GM12878 (cell line): ENCODE data around the gene TMEM244. TPM values are rescaled to one million over a fixed set of nuclear protein-coding genes. Genes with fewer than 3 reads are reported as not detected.

Experiments used
- ASH2L ChIP-seq: fragments of 300-600, 200-600 bp; sonication (generic); IDR thresholded peaks from 2 replicates; pipeline ENCODE4 v1.6.1; 2017; ENCODE audit warnings: low read depth, mild to moderate bottlenecking, borderline replicate concordance
- CBFB ChIP-seq: IDR thresholded peaks from 2 replicates; pipeline ENCODE4 v1.6.1; 2016; ENCODE audit warnings: antibody characterized with exemption, low read depth
- DPF2 ChIP-seq: fragments of 450-650 bp; IDR thresholded peaks from 2 replicates; pipeline ENCODE4 v1.6.1; 2017; ENCODE audit warnings: mild to moderate bottlenecking
- EP300 ChIP-seq, 2 experiments: fragments of 150-350 bp in 1 of 2; IDR thresholded peaks; 2 replicates each; pipeline ENCODE4 v1.6.1; 2011 to 2012; ENCODE audit warnings: low read depth in 2 of 2, low read length in 2 of 2, borderline replicate concordance in 1 of 2, improper control_type of control experiment in 1 of 2, inconsistent platforms in 1 of 2; ENCODE audit not compliant: control insufficient read depth in 1 of 2
- EZH2 ChIP-seq: IDR thresholded peaks from 2 replicates; pipeline ENCODE4 v1.6.1; 2012; ENCODE audit warnings: low read depth, mild to moderate bottlenecking, control low read depth, inconsistent platforms, low read length, borderline replicate concordance; ENCODE audit not compliant: control insufficient read depth
- IKZF1 ChIP-seq: fragments of 450-650 bp; conservative IDR thresholded peaks from 2 replicates; pipeline ENCODE4 v1.6.1; 2017; ENCODE audit warnings: antibody characterized with exemption, mild to moderate bottlenecking
- MYC ChIP-seq: IDR thresholded peaks from 2 replicates; pipeline ENCODE4 v1.6.1; 2011; ENCODE audit warnings: mild to moderate bottlenecking, low read length, moderate library complexity, inconsistent platforms; ENCODE audit not compliant: insufficient read depth, insufficient replicate concordance, insufficient read length, severe bottlenecking
- NFYA ChIP-seq: IDR thresholded peaks from 2 replicates; pipeline ENCODE4 v1.6.1; 2011; ENCODE audit warnings: low read depth, mild to moderate bottlenecking, low read length, improper control_type of control experiment, borderline replicate concordance
- POU2F2 ChIP-seq: IDR thresholded peaks from 3 replicates; pipeline ENCODE4 v1.6.1; 2011; ENCODE audit warnings: low read depth, mild to moderate bottlenecking, low read length, borderline replicate concordance
- RAD51 ChIP-seq: fragments of 450-650 bp; IDR thresholded peaks from 2 replicates; pipeline ENCODE4 v1.6.1; 2016; ENCODE audit warnings: moderate library complexity, mild to moderate bottlenecking, inconsistent platforms
- ZBTB4 ChIP-seq: fragments of 450-650 bp; formaldehyde crosslinking; IDR thresholded peaks from 2 replicates; pipeline ENCODE4 v1.4.0; 2022; ENCODE audit warnings: mild to moderate bottlenecking, moderate library complexity
- polyA plus RNA-seq, 11 experiments: library from polyadenylated mRNA; depleted of rRNA in 4 of 11; unstranded in 6 of 11; stranded (reverse) in 5 of 11; fragments of >200 nt; fragmentation: Nextera tagmentation in 4 of 11; fragmentation: Illumina TruSeq in 1 of 11; extraction: Ambion mirVana in 4 of 11; extraction: Trizol in 1 of 11; gene quantifications; 1 replicate in 1 of 11; 2 replicates in 10 of 11; pipeline versions ENCODE4 v1.2.1 to v1.2.3, GENCODE V29; 2011 to 2016; ENCODE audit warnings: inconsistent platforms in 2 of 11, missing spikeins in 2 of 11, low read depth in 1 of 11
- total RNA-seq, 4 experiments: library from RNA; depleted of rRNA in 3 of 4; stranded (reverse); fragments of >200 nt in 3 of 4; fragmentation: Illumina TruSeq in 1 of 4; extraction: Trizol in 1 of 4; gene quantifications; 2 replicates each; pipeline versions ENCODE4 v1.2.1 to v1.2.3, GENCODE V29; 2013 to 2021
- TF ChIP-seq, protein P1 (sequence below): IDR thresholded peaks from 2 replicates; pipeline ENCODE4 v1.6.1; 2011; ENCODE audit warnings: borderline replicate concordance, low read depth, mild to moderate bottlenecking, moderate library complexity, mixed read lengths, low read length; ENCODE audit not compliant: insufficient read depth; ENCODE audit errors: extremely low read length

Gene TMEM244
- total and polyA plus RNA-seq, 10 of the 15 experiments (the other 5 are each of a cell fraction or from before 2014, with no cell fraction given): 0.14 TPM; not detected in 9

GRCh38 chr6:129852257-129852858 lies 8.8 kb downstream of the TMEM244 start (continued):
- no peak for TF ChIP-seq POU2F2
- no peak for TF ChIP-seq IKZF1
- TF ChIP-seq, protein P1, sequence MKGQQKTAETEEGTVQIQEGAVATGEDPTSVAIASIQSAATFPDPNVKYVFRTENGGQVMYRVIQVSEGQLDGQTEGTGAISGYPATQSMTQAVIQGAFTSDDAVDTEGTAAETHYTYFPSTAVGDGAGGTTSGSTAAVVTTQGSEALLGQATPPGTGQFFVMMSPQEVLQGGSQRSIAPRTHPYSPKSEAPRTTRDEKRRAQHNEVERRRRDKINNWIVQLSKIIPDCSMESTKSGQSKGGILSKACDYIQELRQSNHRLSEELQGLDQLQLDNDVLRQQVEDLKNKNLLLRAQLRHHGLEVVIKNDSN: no peak
- no peak for TF ChIP-seq DPF2
- TF ChIP-seq MYC: no peak
- TF ChIP-seq ASH2L: no peak
- no peak for TF ChIP-seq EZH2
- no peak for TF ChIP-seq CBFB
- TF ChIP-seq ZBTB4: no peak
- TF ChIP-seq EP300 (IDR thresholded peaks at IDR 0.05; ENCODE audit: borderline replicate concordance in 1 of 2, control insufficient read depth in 1 of 2, low read depth in 2 of 2, low read length in 2 of 2): no peak
- no peak for TF ChIP-seq RAD51
- TF ChIP-seq NFYA: no peak
